Naive thymus-derived CD4-positive, alpha-beta T cell (primary cell): Measurements from ENCODE around the gene ECM1. TPM values are rescaled to one million over a fixed set of nuclear protein-coding genes. Genes with fewer than 3 reads are reported as not detected.

Experiments
- ATAC-seq: fragments of 150-1000 bp; cut with Tn5 transposase; 2 replicates; pipeline ENCODE4 v1.10.0; 2021; ENCODE audit warnings: mild to moderate bottlenecking, moderate library complexity
- CTCF ChIA-PET: fragments of 350-600 bp; sonication (Branson Sonifier 250); formaldehyde crosslinking; loops from one replicate; lab custom pipeline; 2021; ENCODE audit warnings: antibody characterized with exemption; lab: Charles Lee
- POLR2A ChIA-PET: fragments of 350-600 bp; sonication (Branson Sonifier 250); formaldehyde crosslinking; loops from one replicate; lab custom pipeline; 2021; ENCODE audit warnings: antibody characterized with exemption, inconsistent platforms; lab: Charles Lee
- DNase-seq, 9 donors: peaks; one replicate each; pipeline versions ENCODE4 v3.0.0 to v3.0.0-alpha.2; 2020 to 2022; ENCODE audit warnings: mixed read lengths in 1 of 9
- H3K27ac ChIP-seq: one replicate; pipeline ENCODE4 v1.7.0; 2013; ENCODE audit warnings: mild to moderate bottlenecking, low read depth, low read length, moderate library complexity
- H3K27me3 ChIP-seq, 2 donors: one replicate each; pipeline ENCODE4 v1.7.0; 2013; ENCODE audit warnings: low read length in 2 of 2, mild to moderate bottlenecking in 2 of 2, moderate library complexity in 2 of 2; ENCODE audit not compliant: control insufficient read depth in 2 of 2, insufficient read depth in 2 of 2
- H3K36me3 ChIP-seq, 3 experiments: 1 replicate in 2 of 3; 2 replicates in 1 of 3; pipeline ENCODE4 v1.7.0; 2013; ENCODE audit warnings: low read length in 3 of 3, mild to moderate bottlenecking in 3 of 3, moderate library complexity in 1 of 3; ENCODE audit not compliant: insufficient read depth in 3 of 3, control insufficient read depth in 2 of 3
- H3K4me1 ChIP-seq, 2 donors: one replicate each; pipeline ENCODE4 v1.7.0; 2013; ENCODE audit warnings: low read length in 2 of 2, mild to moderate bottlenecking in 2 of 2, moderate library complexity in 1 of 2; ENCODE audit not compliant: control insufficient read depth in 2 of 2, insufficient read depth in 2 of 2
- H3K4me3 ChIP-seq: 2 replicates; pipeline ENCODE4 v1.7.0; 2013; ENCODE audit warnings: mild to moderate bottlenecking, low read length
- H3K9me3 ChIP-seq, 3 experiments: 1 replicate in 2 of 3; 2 replicates in 1 of 3; pipeline ENCODE4 v1.7.0; 2013; ENCODE audit warnings: low read length in 3 of 3; ENCODE audit not compliant: control insufficient read depth in 2 of 3
- H3K27ac Mint-ChIP-seq, 9 donors: one replicate each; pipeline ENCODE4 v1.8.0; 2020 to 2022; ENCODE audit warnings: mixed read lengths in 9 of 9, mild to moderate bottlenecking in 8 of 9, moderate library complexity in 5 of 9, inconsistent platforms in 2 of 9
- H3K27me3 Mint-ChIP-seq, 5 donors: one replicate each; pipeline ENCODE4 v1.8.0; 2021 to 2022; ENCODE audit warnings: mixed read lengths in 5 of 5, mild to moderate bottlenecking in 1 of 5
- H3K36me3 Mint-ChIP-seq, 5 donors: one replicate each; pipeline ENCODE4 v1.8.0; 2020 to 2022; ENCODE audit warnings: mixed read lengths in 5 of 5, mild to moderate bottlenecking in 3 of 5, inconsistent platforms in 1 of 5
- H3K4me1 Mint-ChIP-seq, 7 donors: one replicate each; pipeline ENCODE4 v1.8.0; 2020 to 2022; ENCODE audit warnings: mixed read lengths in 7 of 7, mild to moderate bottlenecking in 3 of 7, inconsistent platforms in 1 of 7
- H3K4me3 Mint-ChIP-seq, 10 donors: one replicate each; pipeline ENCODE4 v1.8.0; 2020 to 2022; ENCODE audit warnings: mild to moderate bottlenecking in 10 of 10, mixed read lengths in 10 of 10, moderate library complexity in 6 of 10, inconsistent platforms in 2 of 10
- H3K9me3 Mint-ChIP-seq, 11 donors: one replicate each; pipeline ENCODE4 v1.8.0; 2020 to 2022; ENCODE audit warnings: mixed read lengths in 11 of 11, mild to moderate bottlenecking in 4 of 11, inconsistent platforms in 1 of 11, moderate library complexity in 1 of 11
- intact Hi-C, 2 donors: fragments of 100-400 bp; cut with micrococcal nuclease; formaldehyde crosslinking; loops; one replicate each; pipeline ENCODE4 v1.15.1; 2023
- polyA plus RNA-seq, 2 donors: library from polyadenylated mRNA; unstranded; fragments of 300-500 nt; fragmentation: Illumina TruSeq; gene quantifications; one replicate each; pipeline ENCODE4 v1.2.3, GENCODE V29; 2021
- total RNA-seq, 6 experiments: library from RNA in 5 of 6; stranded (reverse) in 5 of 6; gene quantifications; 1 replicate in 5 of 6; 2 replicates in 1 of 6; pipeline ENCODE4 v1.2.3 and lab custom pipeline; 2021 to 2026

Gene ECM1
- total and polyA plus RNA-seq, 7 experiments from 2014 or later = 0.29 to 2.4 (median 1.4) TPM; not detected in 2

GRCh38 chr1:150521196-150521968, 13.5 kb downstream of the ECM1 start:
- Mint-ChIP-seq H3K9me3 (no peaks in the 10 kb centered on the region), H3K27ac (no peak overlapping the region), H3K36me3 (no peaks in the 10 kb centered on the region), H3K4me1 (peaks cover 4 to 13% (median 4%) of the 10 kb centered on the region in 7 donors), H3K4me3 (no peak overlapping the region), H3K27me3 (peaks cover 0 to 5% (median 0%) of the 10 kb centered on the region in 5 donors)
- CTCF ChIA-PET = no interaction called here
- ATAC-seq (no peak), DNase-seq (no peak)
- no peak overlapping the region for H3K27ac ChIP-seq
- H3K27me3 ChIP-seq = no peaks in the 10 kb centered on the region
- no peaks in the 10 kb centered on the region for H3K36me3 ChIP-seq
- H3K4me1 ChIP-seq = peaks cover 0 to 3% of the 10 kb centered on the region in 2 donors
- POLR2A ChIA-PET = no interaction called here
- intact Hi-C loops = no loop called here
- H3K4me3 ChIP-seq = no peak overlapping the region
- no peaks in the 10 kb centered on the region for H3K9me3 ChIP-seq

- peaks cover 0 to 5% (median 0%) of the 10 kb centered on the region in 5 donors for H3K27me3 Mint-ChIP-seq
- Histone ChIP-seq H3K27ac (no peak overlapping the region), H3K4me1 (no peaks in the 10 kb centered on the region), H3K27me3 (no peaks in the 10 kb centered on the region), H3K4me3 (no peak overlapping the region), H3K9me3 (no peaks in the 10 kb centered on the region), H3K36me3 (no peaks in the 10 kb centered on the region)
- no peak for ATAC-seq
- ChIA-PET CTCF (interaction anchor here (0.6 to 1.4 kb wide), 2 partner anchors 10 to 104 kb away, joined by 3 to 4 read pairs; partner anchors contain the start of gene FALEC), POLR2A (no interaction called here)
- DNase-seq = no peak
- no peak overlapping the region for H3K27ac Mint-ChIP-seq
- no peaks in the 10 kb centered on the region for H3K9me3 Mint-ChIP-seq
- intact Hi-C loops = no loop called here
- H3K4me3 Mint-ChIP-seq = no peak overlapping the region
- no peaks in the 10 kb centered on the region for H3K36me3 Mint-ChIP-seq
- H3K4me1 Mint-ChIP-seq = peaks cover 0 to 6% (median 0%) of the 10 kb centered on the region in 7 donors
Observed at GRCh38 chr1:150525348-150525747, 17.4 kb downstream of the ECM1 start.

- Histone ChIP-seq H3K9me3 (no peaks in the 10 kb centered on the region), H3K27me3 (no peaks in the 10 kb centered on the region), H3K27ac (no peak overlapping the region), H3K4me1 (no peaks in the 10 kb centered on the region), H3K4me3 (no peak overlapping the region), H3K36me3 (no peaks in the 10 kb centered on the region)
- CTCF ChIA-PET = no interaction called here
- DNase-seq = no peak
- intact Hi-C loops = no loop called here
- no peaks in the 10 kb centered on the region for H3K9me3 Mint-ChIP-seq
- H3K4me3 Mint-ChIP-seq = no peak overlapping the region
- no peak for ATAC-seq
- H3K4me1 Mint-ChIP-seq = peaks cover 0 to 6% (median 5%) of the 10 kb centered on the region in 7 donors
- no peaks in the 10 kb centered on the region for H3K36me3 Mint-ChIP-seq
- no peak overlapping the region for H3K27ac Mint-ChIP-seq
- no peaks in the 10 kb centered on the region for H3K27me3 Mint-ChIP-seq
- POLR2A ChIA-PET = no interaction called here
Observed at GRCh38 chr1:150528196-150528595, 20.3 kb downstream of the ECM1 start.

- no peaks in the 10 kb centered on the region for H3K36me3 Mint-ChIP-seq
- DNase-seq (no peak), ATAC-seq (no peak)
- H3K27me3 Mint-ChIP-seq = no peaks in the 10 kb centered on the region
- no peaks in the 10 kb centered on the region for H3K9me3 ChIP-seq
- intact Hi-C loops = no loop called here
- no peaks in the 10 kb centered on the region for H3K27me3 ChIP-seq
- no peak overlapping the region for H3K4me3 Mint-ChIP-seq
- POLR2A ChIA-PET = no interaction called here
- H3K9me3 Mint-ChIP-seq = no peaks in the 10 kb centered on the region
- H3K4me1 ChIP-seq = no peaks in the 10 kb centered on the region
- no peak overlapping the region for H3K27ac Mint-ChIP-seq
- peaks cover 0 to 6% (median 4%) of the 10 kb centered on the region in 7 donors for H3K4me1 Mint-ChIP-seq
- no peak overlapping the region for H3K4me3 ChIP-seq
- H3K27ac ChIP-seq = no peak overlapping the region
- CTCF ChIA-PET = no interaction called here
- H3K36me3 ChIP-seq = no peaks in the 10 kb centered on the region
Observed at GRCh38 chr1:150529017-150529416, 21.1 kb downstream of the ECM1 start.

- Histone ChIP-seq H3K36me3 (no peaks in the 10 kb centered on the region), H3K4me3 (no peak overlapping the region), H3K27ac (no peak overlapping the region), H3K9me3 (no peaks in the 10 kb centered on the region), H3K27me3 (no peaks in the 10 kb centered on the region), H3K4me1 (no peaks in the 10 kb centered on the region)
- H3K4me3 Mint-ChIP-seq = no peak overlapping the region
- no peaks in the 10 kb centered on the region for H3K9me3 Mint-ChIP-seq
- H3K4me1 Mint-ChIP-seq = peaks cover 0 to 6% (median 4%) of the 10 kb centered on the region in 7 donors
- H3K27ac Mint-ChIP-seq = no peak overlapping the region
- no peak for DNase-seq
- ChIA-PET CTCF (interaction anchor here (1.0 to 1.2 kb wide), 3 partner anchors 41 to 149 kb away, joined by 3 to 4 read pairs (median 4); no protein-coding TSS in a partner anchor), POLR2A (no interaction called here)
- H3K27me3 Mint-ChIP-seq = no peaks in the 10 kb centered on the region
- intact Hi-C loops = no loop called here
- ATAC-seq = no peak
- no peaks in the 10 kb centered on the region for H3K36me3 Mint-ChIP-seq
Observed at GRCh38 chr1:150530491-150531159, 22.7 kb downstream of the ECM1 start.

GRCh38 chr1:150532860-150533259, 25.0 kb downstream of the ECM1 start:
- H3K27me3 Mint-ChIP-seq = peaks cover 0 to 5% (median 0%) of the 10 kb centered on the region in 5 donors
- intact Hi-C loops = loop anchor here (1.0 to 2.0 kb wide), 4 partner anchors 46 to 278 kb away; partner anchors contain the start of gene TARS2 (in 1 of the 2)
- no peak overlapping the region for H3K4me3 Mint-ChIP-seq
- H3K4me3 ChIP-seq = no peak overlapping the region
- ChIA-PET CTCF (interaction anchor here (0.7 to 1.3 kb wide), 6 partner anchors 45 to 667 kb away, joined by 3 to 4 read pairs (median 4); partner anchors contain the start of gene TARS2), POLR2A (interaction anchor here (0.7 to 1.2 kb wide), 3 partner anchors 33 to 139 kb away, joined by 3 read pairs; no protein-coding TSS in a partner anchor)
- H3K4me1 ChIP-seq = no peaks in the 10 kb centered on the region
- ATAC-seq (no peak), DNase-seq (no peak)
- no peaks in the 10 kb centered on the region for H3K27me3 ChIP-seq
- no peaks in the 10 kb centered on the region for H3K9me3 ChIP-seq
- H3K4me1 Mint-ChIP-seq = peaks cover 0 to 6% (median 4%) of the 10 kb centered on the region in 7 donors
- H3K36me3 Mint-ChIP-seq = no peaks in the 10 kb centered on the region
- H3K36me3 ChIP-seq = no peaks in the 10 kb centered on the region
- H3K27ac Mint-ChIP-seq = peak overlapping the region in 1 of 9 donors; percentile 7
- no peaks in the 10 kb centered on the region for H3K9me3 Mint-ChIP-seq
- no peak overlapping the region for H3K27ac ChIP-seq
